GM06990 (cell line): ENCODE data around the gene SPATA13.

Experiments used
- DNase-seq: peaks from one replicate; pipeline ENCODE4 v3.0.0-alpha.2; 2011; ENCODE audit not compliant: insufficient read length; ENCODE audit errors: extremely low read depth
- H3K27me3 ChIP-seq: replicated peaks from 2 replicates; pipeline ENCODE4 v1.6.0; 2011; ENCODE audit warnings: low read length; ENCODE audit not compliant: control insufficient read depth, insufficient read depth
- H3K36me3 ChIP-seq: 2 replicates; pipeline ENCODE4 v1.5.1; 2011; ENCODE audit warnings: low read length; ENCODE audit not compliant: control insufficient read depth, insufficient read depth
- H3K4me3 ChIP-seq: replicated peaks from 2 replicates; pipeline ENCODE4 v1.5.1; 2011; ENCODE audit warnings: low read depth, mild to moderate bottlenecking, control low read depth, low read length
- TF ChIP-seq, protein P1 (sequence below): IDR thresholded peaks from 2 replicates; pipeline ENCODE4 v1.5.1; 2011; ENCODE audit warnings: low read length, control low read depth, mild to moderate bottlenecking, inconsistent platforms; ENCODE audit not compliant: insufficient read depth, poor library complexity, severe bottlenecking

Gene SPATA13

DNA sequence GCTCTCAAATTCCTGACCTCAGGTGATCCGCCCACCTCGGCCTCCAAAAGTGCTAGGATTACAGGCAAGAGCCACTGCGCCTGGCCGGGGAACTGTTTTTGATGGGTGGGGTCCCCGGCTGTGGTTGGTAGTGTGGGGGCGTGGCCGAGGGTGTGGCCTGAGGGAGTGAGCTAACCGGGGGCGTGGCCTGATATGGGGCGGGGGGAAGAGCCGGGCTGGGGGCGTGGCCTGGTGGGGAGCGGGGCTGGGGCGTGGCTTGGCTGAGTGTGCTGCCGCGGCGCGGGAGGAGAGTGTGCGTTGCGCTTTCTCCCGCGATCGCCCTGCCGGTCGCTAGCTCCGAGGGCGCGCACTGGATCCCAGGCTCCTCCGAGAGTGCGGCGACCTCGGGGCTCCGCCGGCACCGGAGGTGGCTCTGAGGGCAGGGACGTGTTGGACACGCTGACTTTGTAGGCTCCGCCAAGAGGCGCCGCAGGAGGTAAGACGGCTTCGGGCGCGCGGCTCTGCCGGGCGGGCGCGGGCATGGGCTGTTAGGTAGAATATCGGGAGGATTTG is at the start of gene SPATA13:
TSS of gene SPATA13 (plus strand) at position 263 of the 552 bp plus-strand sequence. CDS start 62,210 bp downstream, outside the sequence.
- peak; percentile 83 for DNase-seq
- H3K27me3 ChIP-seq = no peaks in the 10 kb centered on the region; the same call in none of the 2 replicates
- H3K4me3 ChIP-seq = peak within 1 kb of the TSS; percentile 68

DNA sequence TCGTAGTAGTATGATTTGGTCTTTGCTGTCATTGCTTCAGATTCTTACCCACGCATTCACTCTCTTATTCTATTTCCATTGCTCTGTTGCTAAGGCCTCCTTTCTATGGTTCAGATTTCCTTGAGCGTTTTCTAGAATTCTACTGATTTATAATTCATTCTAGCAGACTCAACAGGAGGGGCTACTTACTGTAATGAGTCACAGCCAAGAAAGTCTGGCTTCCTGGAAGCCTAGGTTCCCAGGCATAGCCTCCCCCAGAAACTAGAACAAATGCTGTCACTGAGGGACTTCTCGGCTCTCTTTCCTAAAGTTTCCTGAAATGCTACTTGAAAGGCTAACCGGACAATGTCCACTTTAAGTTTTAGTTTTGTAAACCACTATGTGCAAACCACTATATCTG is 47.7 kb upstream of the SPATA13 start:
- no peak for DNase-seq
- TF ChIP-seq, protein P1, sequence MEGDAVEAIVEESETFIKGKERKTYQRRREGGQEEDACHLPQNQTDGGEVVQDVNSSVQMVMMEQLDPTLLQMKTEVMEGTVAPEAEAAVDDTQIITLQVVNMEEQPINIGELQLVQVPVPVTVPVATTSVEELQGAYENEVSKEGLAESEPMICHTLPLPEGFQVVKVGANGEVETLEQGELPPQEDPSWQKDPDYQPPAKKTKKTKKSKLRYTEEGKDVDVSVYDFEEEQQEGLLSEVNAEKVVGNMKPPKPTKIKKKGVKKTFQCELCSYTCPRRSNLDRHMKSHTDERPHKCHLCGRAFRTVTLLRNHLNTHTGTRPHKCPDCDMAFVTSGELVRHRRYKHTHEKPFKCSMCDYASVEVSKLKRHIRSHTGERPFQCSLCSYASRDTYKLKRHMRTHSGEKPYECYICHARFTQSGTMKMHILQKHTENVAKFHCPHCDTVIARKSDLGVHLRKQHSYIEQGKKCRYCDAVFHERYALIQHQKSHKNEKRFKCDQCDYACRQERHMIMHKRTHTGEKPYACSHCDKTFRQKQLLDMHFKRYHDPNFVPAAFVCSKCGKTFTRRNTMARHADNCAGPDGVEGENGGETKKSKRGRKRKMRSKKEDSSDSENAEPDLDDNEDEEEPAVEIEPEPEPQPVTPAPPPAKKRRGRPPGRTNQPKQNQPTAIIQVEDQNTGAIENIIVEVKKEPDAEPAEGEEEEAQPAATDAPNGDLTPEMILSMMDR = no peak

More for the DNA sequence above, at the start of gene SPATA13:
- H3K36me3 ChIP-seq = no peaks in the 10 kb centered on the region
- TF ChIP-seq, protein P1 = no peak

DNA sequence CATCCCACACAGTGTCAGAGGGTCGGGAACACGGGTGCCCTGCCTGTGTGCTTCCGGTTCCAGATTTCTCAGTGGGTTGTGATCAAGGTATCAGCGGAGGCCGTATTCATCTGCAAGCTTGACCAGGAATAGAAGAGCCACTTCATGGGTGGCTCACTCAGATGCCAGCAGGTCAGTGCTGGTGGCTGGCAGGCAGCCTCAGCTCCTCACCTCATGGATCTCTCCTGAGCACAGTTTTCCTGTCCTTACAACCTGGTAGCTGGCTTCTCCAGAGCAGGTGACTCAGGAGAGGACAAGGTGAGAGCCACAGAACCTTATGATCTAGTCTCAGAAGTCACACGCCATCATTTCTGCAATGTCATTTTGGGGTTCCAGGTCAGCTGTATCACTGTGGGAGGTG is 44.8 kb upstream of the SPATA13 start:
- Histone ChIP-seq H3K4me3 (no peak overlapping the region), H3K27me3 (no peaks in the 10 kb centered on the region), H3K36me3 (no peaks in the 10 kb centered on the region)
- no peak for DNase-seq
- TF ChIP-seq, protein P1 = no peak

More for the DNA sequence above, 47.7 kb upstream of the SPATA13 start:
- H3K36me3 ChIP-seq = no peaks in the 10 kb centered on the region
- H3K27me3 ChIP-seq = peaks cover 2% of the 10 kb centered on the region
- H3K4me3 ChIP-seq = no peak overlapping the region

DNA sequence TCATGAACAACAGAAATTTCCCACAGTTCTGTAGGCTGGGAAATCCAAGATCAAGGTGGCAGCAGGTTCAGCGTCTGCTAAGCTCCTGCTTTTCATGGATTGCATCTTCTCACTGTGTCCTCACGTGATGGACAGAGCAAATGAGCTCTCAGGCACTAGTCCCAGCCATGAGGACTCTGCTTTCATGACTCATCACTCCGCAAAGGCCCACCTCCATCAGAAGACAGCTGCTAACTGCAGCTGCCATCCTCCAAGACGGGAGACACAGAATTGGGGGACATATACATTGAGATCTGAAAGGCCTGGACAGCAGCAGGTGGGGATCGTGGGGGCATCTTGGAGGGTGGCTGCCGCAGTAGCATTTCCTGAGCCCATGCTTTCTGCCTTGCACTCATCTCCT is 44.4 kb upstream of the SPATA13 start:
- Histone ChIP-seq H3K36me3 (no peaks in the 10 kb centered on the region), H3K27me3 (no peaks in the 10 kb centered on the region), H3K4me3 (no peak overlapping the region)
- DNase-seq = no peak
- TF ChIP-seq, protein P1 = no peak

DNA sequence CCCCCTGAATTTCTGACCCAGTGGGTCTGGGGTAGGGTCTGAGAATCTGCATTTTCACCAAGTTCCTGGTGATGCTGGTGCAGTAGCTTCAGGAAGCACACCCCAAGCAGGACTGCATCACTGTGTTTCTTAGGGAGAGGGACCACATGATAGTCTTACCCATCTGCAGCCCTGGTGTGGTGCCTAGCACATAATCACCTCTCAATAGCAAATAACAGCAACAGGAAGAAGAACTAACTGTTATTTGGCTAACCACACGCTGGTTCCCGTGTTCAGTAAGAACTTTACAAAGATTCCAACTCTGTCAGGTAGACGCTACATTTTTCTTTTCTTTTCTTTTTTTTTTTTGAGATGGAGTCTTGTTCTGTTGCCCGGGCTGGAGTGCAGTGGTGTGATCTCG is 41.9 kb upstream of the SPATA13 start:
- Histone ChIP-seq H3K27me3 (no peaks in the 10 kb centered on the region), H3K36me3 (no peaks in the 10 kb centered on the region), H3K4me3 (no peak overlapping the region)
- TF ChIP-seq, protein P1 = no peak
- DNase-seq = no peak
